Neural progenitor cell (in vitro differentiated cells): ENCODE data around the gene METTL9. TPM values are rescaled to one million over a fixed set of nuclear protein-coding genes. Genes with fewer than 3 reads are reported as not detected.
"Not testable (repeated sequence)": the region's sequence is repeated elsewhere in the genome, so short reads cannot be mapped to it uniquely, and the experiment has no call there.

Source experiments
- DNase-seq: peaks from one replicate; pipeline ENCODE4 v3.0.0-alpha.2; 2016; ENCODE audit warnings: low spot score
- H2AFZ ChIP-seq: fragments of 200-600 bp; sonication (generic); replicated peaks from 2 replicates; pipeline ENCODE4 v1.6.1; 2016; ENCODE audit warnings: antibody characterized with exemption
- H3F3A ChIP-seq: fragments of 200-600 bp; sonication (generic); 2 replicates; pipeline ENCODE4 v1.6.1; 2016; ENCODE audit warnings: antibody characterized with exemption, low read depth
- H3K27ac ChIP-seq: fragments of 200-600 bp; sonication (generic); 2 replicates; pipeline ENCODE4 v1.5.1; 2016; ENCODE audit warnings: mild to moderate bottlenecking
- H3K27me3 ChIP-seq: fragments of 200-600 bp; sonication (generic); 2 replicates; pipeline ENCODE4 v1.6.1; 2016; ENCODE audit warnings: mild to moderate bottlenecking, moderate library complexity
- H3K36me3 ChIP-seq: fragments of 200-600 bp; sonication (generic); 2 replicates; pipeline ENCODE4 v1.5.1; 2016
- H3K4me1 ChIP-seq: fragments of 200-600 bp; sonication (generic); 2 replicates; pipeline ENCODE4 v1.6.1; 2016; ENCODE audit warnings: mixed run types
- H3K4me2 ChIP-seq: fragments of 200-600 bp; sonication (generic); 2 replicates; pipeline ENCODE4 v1.6.1; 2016
- H3K4me3 ChIP-seq: fragments of 200-600 bp; sonication (generic); 2 replicates; pipeline ENCODE4 v1.5.1; 2016
- H3K79me2 ChIP-seq: fragments of 200-600 bp; sonication (generic); 2 replicates; pipeline ENCODE4 v1.6.1; 2016; ENCODE audit warnings: low read depth
- H3K9ac ChIP-seq: fragments of 200-600 bp; sonication (generic); 2 replicates; pipeline ENCODE4 v1.6.1; 2016
- H3K9me3 ChIP-seq: fragments of 200-600 bp; sonication (generic); 2 replicates; pipeline ENCODE4 v1.5.1; 2016; ENCODE audit warnings: low read depth
- H4K20me1 ChIP-seq: fragments of 200-600 bp; sonication (generic); 2 replicates; pipeline ENCODE4 v1.6.1; 2016; ENCODE audit warnings: low read depth
- H3K27ac Mint-ChIP-seq: 3 replicates; pipeline ENCODE4 v1.8.0; 2021; ENCODE audit warnings: mixed read lengths
- H3K27me3 Mint-ChIP-seq: 2 replicates; pipeline ENCODE4 v1.8.0; 2022; ENCODE audit warnings: low read depth, mild to moderate bottlenecking, inconsistent platforms, moderate library complexity, mixed read lengths; ENCODE audit not compliant: insufficient read depth
- H3K36me3 Mint-ChIP-seq: 3 replicates; pipeline ENCODE4 v1.8.0; 2021; ENCODE audit warnings: mixed read lengths
- H3K4me1 Mint-ChIP-seq: 3 replicates; pipeline ENCODE4 v1.8.0; 2021; ENCODE audit warnings: mixed read lengths
- H3K4me3 Mint-ChIP-seq: 3 replicates; pipeline ENCODE4 v1.8.0; 2021; ENCODE audit warnings: mild to moderate bottlenecking, moderate library complexity, mixed read lengths
- H3K9me3 Mint-ChIP-seq: 3 replicates; pipeline ENCODE4 v1.8.0; 2020; ENCODE audit warnings: mixed read lengths
- CTCF ChIP-seq: fragments of 200-600 bp; sonication (generic); IDR thresholded peaks from 2 replicates; pipeline ENCODE4 v1.5.1; 2017; ENCODE audit warnings: antibody characterized with exemption, mild to moderate bottlenecking
- EZH2 ChIP-seq: fragments of 200-600 bp; sonication (generic); IDR thresholded peaks from 2 replicates; pipeline ENCODE4 v1.6.1; 2017; ENCODE audit warnings: antibody characterized with exemption, mild to moderate bottlenecking, moderate library complexity
- EZH2phosphoT487 ChIP-seq: fragments of 200-600 bp; sonication (generic); IDR thresholded peaks from 2 replicates; pipeline ENCODE4 v1.6.1; 2017; ENCODE audit warnings: antibody characterized with exemption
- total RNA-seq: library from RNA; depleted of rRNA; stranded (reverse); fragments of >200 nt; gene quantifications from 2 replicates; pipeline ENCODE4 v1.2.3, GENCODE V29; 2015; ENCODE audit warnings: low replicate concordance

METTL9 gene
- total RNA-seq, 1 donor from 2014 or later = 329 TPM

GRCh38 chr16:21580807-21581206 is 18.6 kb upstream of the METTL9 start:
- Histone ChIP-seq H3F3A (peaks cover 7% of the 10 kb centered on the region), H3K36me3 (no peaks in the 10 kb centered on the region), H3K4me1 (no peaks in the 10 kb centered on the region), H3K4me3 (no peak overlapping the region), H3K27ac (no peak overlapping the region), H2AFZ (no peak overlapping the region), H3K9ac (no peak overlapping the region), H3K9me3 (no peaks in the 10 kb centered on the region), H4K20me1 (no peaks in the 10 kb centered on the region), H3K79me2 (no peaks in the 10 kb centered on the region), H3K27me3 (no peaks in the 10 kb centered on the region), H3K4me2 (no peak overlapping the region)
- Mint-ChIP-seq H3K36me3 (no peaks in the 10 kb centered on the region), H3K27me3 (peaks cover 5% of the 10 kb centered on the region), H3K9me3 (no peaks in the 10 kb centered on the region), H3K4me3 (no peak overlapping the region), H3K4me1 (no peaks in the 10 kb centered on the region), H3K27ac (no peak overlapping the region)
- no peak for TF ChIP-seq EZH2
- no peak for TF ChIP-seq EZH2phosphoT487
- TF ChIP-seq CTCF = no peak
- DNase-seq = no peak

- H3K4me1 ChIP-seq = no peaks in the 10 kb centered on the region
- no peak overlapping the region for H3K27ac ChIP-seq
- no peak overlapping the region for H3K9ac ChIP-seq
- H3K27me3 Mint-ChIP-seq = peaks cover 7% of the 10 kb centered on the region
- no peaks in the 10 kb centered on the region for H4K20me1 ChIP-seq
- no peak overlapping the region for H3K27ac Mint-ChIP-seq
- no peaks in the 10 kb centered on the region for H3K27me3 ChIP-seq
- H3K79me2 ChIP-seq = no peaks in the 10 kb centered on the region
- H2AFZ ChIP-seq = no peak overlapping the region
- H3K9me3 Mint-ChIP-seq = no peaks in the 10 kb centered on the region
- no peak overlapping the region for H3K4me3 ChIP-seq
- no peak overlapping the region for H3K4me2 ChIP-seq
- no peak for TF ChIP-seq EZH2
- TF ChIP-seq CTCF = no peak
- peak overlapping the region; percentile 21 for H3K4me3 Mint-ChIP-seq
- H3F3A ChIP-seq = peaks cover 7% of the 10 kb centered on the region
- no peaks in the 10 kb centered on the region for H3K4me1 Mint-ChIP-seq
- no peak for DNase-seq
- no peaks in the 10 kb centered on the region for H3K9me3 ChIP-seq
- H3K36me3 Mint-ChIP-seq = no peaks in the 10 kb centered on the region
- no peaks in the 10 kb centered on the region for H3K36me3 ChIP-seq
Measured at GRCh38 chr16:21584817-21585216, 14.6 kb upstream of the METTL9 start.

- H3K36me3 Mint-ChIP-seq, H3K9me3 Mint-ChIP-seq: not testable (repeated sequence)
Measured at GRCh38 chr16:21588593-21588992, 10.8 kb upstream of the METTL9 start.

GRCh38 chr16:21589551-21589950 is 9.8 kb upstream of the METTL9 start:
- no peaks in the 10 kb centered on the region for H3K9me3 ChIP-seq
- no peak overlapping the region for H2AFZ ChIP-seq
- no peak overlapping the region for H3K27ac ChIP-seq
- TF ChIP-seq EZH2phosphoT487 = no peak
- no peak for TF ChIP-seq CTCF
- no peak for TF ChIP-seq EZH2
- H3K79me2 ChIP-seq = no peaks in the 10 kb centered on the region
- peaks cover 2% of the 10 kb centered on the region for H3F3A ChIP-seq
- no peaks in the 10 kb centered on the region for H3K36me3 ChIP-seq
- H3K4me2 ChIP-seq = no peak overlapping the region
- no peaks in the 10 kb centered on the region for H3K27me3 ChIP-seq
- no peak overlapping the region for H3K4me3 Mint-ChIP-seq
- H3K36me3 Mint-ChIP-seq = no peaks in the 10 kb centered on the region
- H3K4me1 Mint-ChIP-seq = peaks cover 5% of the 10 kb centered on the region
- no peak overlapping the region for H3K4me3 ChIP-seq
- H3K9me3 Mint-ChIP-seq = no peaks in the 10 kb centered on the region
- H4K20me1 ChIP-seq = no peaks in the 10 kb centered on the region
- no peak overlapping the region for H3K9ac ChIP-seq
- no peak for DNase-seq
- H3K4me1 ChIP-seq = no peaks in the 10 kb centered on the region
- peaks cover 6% of the 10 kb centered on the region for H3K27me3 Mint-ChIP-seq
- no peak overlapping the region for H3K27ac Mint-ChIP-seq

More at GRCh38 chr16:21588593-21588992, 10.8 kb upstream of the METTL9 start:
- not testable (repeated sequence) for H4K20me1 ChIP-seq, H3K4me1 ChIP-seq, H3K9me3 ChIP-seq, H3K79me2 ChIP-seq, H3K27ac ChIP-seq, H3K36me3 ChIP-seq, H3K4me2 ChIP-seq, H2AFZ ChIP-seq, H3K4me1 Mint-ChIP-seq, H3K4me3 ChIP-seq, DNase-seq, H3K27ac Mint-ChIP-seq, H3F3A ChIP-seq, H3K9ac ChIP-seq, H3K4me3 Mint-ChIP-seq, H3K27me3 ChIP-seq, H3K27me3 Mint-ChIP-seq
